Measurements from ENCODE around the gene FAM120B. TPM values are rescaled to one million over a fixed set of nuclear protein-coding genes. Genes with fewer than 3 reads are reported as not detected.

The FAM120B gene
- total and polyA plus RNA-seq, 4 experiments from 2014 or later: 22.7 to 48.6 (median 40.1) TPM

DNA sequence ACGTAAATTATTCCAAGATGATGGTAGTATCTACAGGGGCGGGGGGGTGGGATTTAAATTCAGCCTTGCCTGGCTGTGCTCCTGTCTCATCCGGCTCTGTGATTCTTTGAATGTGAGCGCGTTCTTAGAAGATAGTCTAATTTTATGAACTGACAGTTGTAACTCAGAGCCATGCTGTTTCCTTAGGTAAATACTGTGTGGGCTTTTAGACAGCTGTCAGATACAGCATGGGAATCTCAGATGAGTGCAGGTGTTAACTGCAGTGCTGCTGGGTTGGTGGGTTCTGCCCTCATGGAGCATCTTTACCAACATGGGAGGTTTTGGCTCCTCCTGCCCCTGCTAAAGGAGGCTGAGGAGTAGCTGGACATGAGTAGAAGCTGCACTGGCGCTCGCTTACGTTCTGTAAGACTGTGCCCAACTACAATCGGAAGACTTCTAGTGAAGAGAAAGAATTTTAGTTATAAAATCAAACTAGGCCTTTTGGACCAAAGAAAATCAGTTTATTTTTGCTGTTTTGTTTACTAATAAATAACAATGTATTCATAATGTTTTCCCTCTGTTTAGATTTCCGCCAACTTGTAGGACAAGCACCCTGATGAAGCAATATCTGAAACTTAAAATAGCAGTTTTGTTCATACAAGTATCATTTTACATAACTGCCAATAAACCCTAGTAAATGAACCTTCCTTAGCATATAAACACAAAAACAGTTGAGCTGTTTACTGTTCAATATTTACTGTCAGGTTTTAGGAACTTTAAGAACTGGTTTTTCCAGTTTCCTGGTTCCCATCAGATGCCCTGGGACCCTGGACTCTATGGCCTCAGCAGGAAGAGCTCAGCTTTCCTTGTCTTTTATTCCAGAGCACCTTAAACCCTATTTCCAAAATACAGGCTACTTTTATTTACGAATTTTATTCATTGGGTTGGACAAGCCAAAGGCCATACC is 66.1 kb downstream of the FAM120B start:
- Histone ChIP-seq H3K27me3 (ENCODE audit: insufficient read depth, low read length) (no peaks in the 10 kb centered on the region), H3K9me3 (ENCODE audit: control insufficient read depth in 1 of 2, low read length in 2 of 2) (no peaks in the 10 kb centered on the region), H3K27ac (ENCODE audit: low read depth, low read length) (no peak overlapping the region), H3K4me3 (ENCODE audit: low read length in 2 of 2) (no peak overlapping the region), H3K4me1 (ENCODE audit: insufficient read depth, low read length) (peaks cover under 1% of the 10 kb centered on the region), H3K36me3 (ENCODE audit: insufficient read depth, low read length) (peaks cover 7% of the 10 kb centered on the region)
- no peak overlapping the region for H3K4me3 Mint-ChIP-seq
- H3K27ac Mint-ChIP-seq: no peak overlapping the region
- ChIA-PET POLR2A (ENCODE audit: partially characterized antibody) (no interaction called here), CTCF (ENCODE audit: partially characterized antibody) (no interaction called here)
- H3K9me3 Mint-ChIP-seq: peaks cover 0 to 2% (median 0%) of the 10 kb centered on the region in 8 donors
- H3K36me3 Mint-ChIP-seq: peaks cover 25 to 58% of the 10 kb centered on the region in 2 donors
- no peak for DNase-seq
- intact Hi-C loops (cut with micrococcal nuclease): no loop called here
- H3K4me1 Mint-ChIP-seq: peaks cover 0 to 15% (median 8%) of the 10 kb centered on the region in 4 donors
- no peaks in the 10 kb centered on the region for H3K27me3 Mint-ChIP-seq

DNA sequence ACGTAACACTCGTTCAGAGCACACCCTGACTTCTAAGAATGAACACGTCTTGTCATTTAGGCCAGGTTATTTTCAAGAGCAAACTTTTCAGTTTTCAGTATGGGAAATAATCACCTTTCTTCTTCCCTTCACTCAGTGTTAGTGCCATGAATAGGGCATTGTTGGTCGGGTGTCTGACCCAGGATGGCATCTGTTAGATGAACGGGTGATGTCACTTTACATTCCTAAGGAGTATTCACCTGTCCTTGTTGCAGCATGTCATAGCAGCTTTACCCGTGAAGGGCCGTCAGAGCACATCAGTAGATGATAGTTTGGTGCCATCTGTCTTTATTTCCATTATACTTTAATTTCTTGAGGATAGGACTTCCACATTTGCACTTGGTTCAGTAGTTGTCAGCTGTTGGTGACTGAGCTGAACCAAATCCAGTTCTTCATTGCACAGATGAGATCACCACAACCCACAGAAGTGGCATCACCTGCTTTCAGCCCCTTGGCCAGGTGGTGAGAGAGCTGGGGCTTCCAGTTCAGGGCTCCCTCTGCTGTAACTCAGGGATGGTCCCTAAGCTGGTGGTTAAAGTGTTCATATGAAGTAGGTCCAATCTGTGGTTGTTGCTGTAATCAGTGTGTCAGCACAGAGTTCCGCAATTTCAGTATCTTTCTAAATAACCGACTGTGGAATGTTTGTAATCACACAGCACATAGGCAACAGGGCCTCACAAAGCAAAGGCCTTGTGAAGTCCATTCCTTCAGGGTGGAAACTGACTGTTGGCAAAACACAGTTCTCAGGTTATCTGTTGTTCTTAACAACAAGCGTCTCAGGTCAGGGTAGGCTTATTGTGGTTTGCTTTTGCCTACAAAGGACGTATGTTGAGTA is 68.2 kb downstream of the FAM120B start:
- peak overlapping the region in 1 of 7 donors; percentile 38 for H3K27ac Mint-ChIP-seq
- H3K27ac ChIP-seq (ENCODE audit: low read depth, low read length): no peak overlapping the region
- intact Hi-C loops (cut with micrococcal nuclease): no loop called here
- H3K4me3 ChIP-seq (ENCODE audit: low read length in 2 of 2): no peak overlapping the region
- no peaks in the 10 kb centered on the region for H3K27me3 ChIP-seq (ENCODE audit: insufficient read depth, low read length)
- no peak overlapping the region for H3K4me3 Mint-ChIP-seq
- no peaks in the 10 kb centered on the region for H3K36me3 ChIP-seq (ENCODE audit: insufficient read depth, low read length)
- no peak for DNase-seq
- H3K9me3 Mint-ChIP-seq: peaks cover 0 to 2% (median 0%) of the 10 kb centered on the region in 8 donors
- no peaks in the 10 kb centered on the region for H3K9me3 ChIP-seq (ENCODE audit: control insufficient read depth in 1 of 2, low read length in 2 of 2)
- H3K27me3 Mint-ChIP-seq: no peaks in the 10 kb centered on the region
- ChIA-PET POLR2A (ENCODE audit: partially characterized antibody) (no interaction called here), CTCF (ENCODE audit: partially characterized antibody) (no interaction called here)
- peaks cover 13% of the 10 kb centered on the region for H3K4me1 ChIP-seq (ENCODE audit: insufficient read depth, low read length)
- peaks cover 13 to 26% (median 17%) of the 10 kb centered on the region in 4 donors for H3K4me1 Mint-ChIP-seq
- peaks cover 25 to 42% of the 10 kb centered on the region in 2 donors for H3K36me3 Mint-ChIP-seq

DNA sequence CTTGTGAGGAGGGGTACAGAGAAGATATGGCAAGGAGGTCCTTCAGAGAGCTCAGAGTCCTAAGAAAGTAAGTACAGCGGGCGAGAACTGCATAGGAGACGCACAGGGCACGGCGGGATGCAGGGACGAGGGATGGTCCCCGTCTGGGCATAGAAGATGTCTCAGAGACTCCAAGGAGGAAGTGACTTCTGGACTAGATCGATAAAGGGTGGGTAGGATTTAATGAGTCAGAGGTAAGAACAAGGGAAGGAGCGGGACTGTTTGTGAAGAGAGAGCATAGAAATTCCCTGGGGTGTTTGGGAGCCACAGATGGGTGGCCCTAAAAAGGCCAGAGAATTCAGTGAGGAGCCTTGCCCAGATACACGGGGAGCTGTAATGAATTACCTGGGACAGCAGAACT is 69.1 kb downstream of the FAM120B start:
- CTCF ChIA-PET (ENCODE audit: partially characterized antibody): no interaction called here

DNA sequence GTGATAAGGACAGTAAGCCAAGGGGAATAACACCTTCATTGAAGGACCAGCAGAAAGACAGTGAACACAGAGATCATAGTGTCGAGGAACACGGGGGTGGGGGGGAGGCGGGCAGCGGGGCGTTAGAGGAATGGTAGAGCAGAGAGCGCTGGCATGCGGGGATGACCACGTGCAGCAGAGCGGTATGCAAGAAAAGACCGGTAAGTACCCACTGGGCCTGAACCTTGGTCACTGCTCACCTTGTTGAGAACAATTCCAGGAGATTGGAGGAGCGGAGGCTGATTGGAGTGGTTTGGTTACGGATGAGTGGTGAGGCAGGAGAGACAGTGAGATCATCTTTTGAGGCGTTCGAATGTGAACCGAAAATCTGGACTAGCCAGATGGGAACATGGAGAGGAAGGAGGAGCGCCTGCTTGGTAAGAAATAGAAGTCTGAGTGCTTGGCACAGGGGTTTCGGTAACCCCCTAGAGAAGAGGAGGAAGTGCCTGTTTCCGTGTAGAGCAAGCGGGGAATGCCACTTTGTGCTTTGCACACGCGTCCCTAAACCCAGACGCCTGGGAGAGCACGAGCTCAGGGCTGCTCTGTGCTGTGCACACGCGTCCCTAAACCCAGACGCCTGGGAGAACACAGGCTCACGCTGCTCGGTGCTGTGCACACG is 70.0 kb downstream of the FAM120B start:
- Mint-ChIP-seq H3K27ac (peak overlapping the region in 2 of 7 donors; percentile 22 to 85), H3K4me1 (peaks cover 13 to 26% (median 18%) of the 10 kb centered on the region in 4 donors), H3K4me3 (peak overlapping the region in 2 of 8 donors; percentile 7 to 31), H3K9me3 (peaks cover 0 to 2% (median 0%) of the 10 kb centered on the region in 8 donors), H3K27me3 (no peaks in the 10 kb centered on the region), H3K36me3 (peaks cover 14 to 36% of the 10 kb centered on the region in 2 donors)
- no peak overlapping the region for H3K4me3 ChIP-seq (ENCODE audit: low read length in 2 of 2)
- peaks cover 13% of the 10 kb centered on the region for H3K4me1 ChIP-seq (ENCODE audit: insufficient read depth, low read length)
- ChIA-PET CTCF (ENCODE audit: partially characterized antibody) (no interaction called here), POLR2A (ENCODE audit: partially characterized antibody) (no interaction called here)
- H3K36me3 ChIP-seq (ENCODE audit: insufficient read depth, low read length): no peaks in the 10 kb centered on the region
- no peak for DNase-seq
- H3K9me3 ChIP-seq (ENCODE audit: control insufficient read depth in 1 of 2, low read length in 2 of 2): no peaks in the 10 kb centered on the region
- no peaks in the 10 kb centered on the region for H3K27me3 ChIP-seq (ENCODE audit: insufficient read depth, low read length)
- intact Hi-C loops (cut with micrococcal nuclease): no loop called here
- H3K27ac ChIP-seq (ENCODE audit: low read depth, low read length): no peak overlapping the region

More for the DNA sequence above, 69.1 kb downstream of the FAM120B start:
- H3K27ac Mint-ChIP-seq: peak overlapping the region in 2 of 7 donors; percentile 16 to 22
- Histone ChIP-seq H3K4me3 (ENCODE audit: low read length in 2 of 2) (no peak overlapping the region), H3K9me3 (ENCODE audit: control insufficient read depth in 1 of 2, low read length in 2 of 2) (no peaks in the 10 kb centered on the region), H3K27me3 (ENCODE audit: insufficient read depth, low read length) (no peaks in the 10 kb centered on the region), H3K27ac (ENCODE audit: low read depth, low read length) (no peak overlapping the region), H3K4me1 (ENCODE audit: insufficient read depth, low read length) (peaks cover 13% of the 10 kb centered on the region), H3K36me3 (ENCODE audit: insufficient read depth, low read length) (no peaks in the 10 kb centered on the region)
- peaks cover 0 to 2% (median 0%) of the 10 kb centered on the region in 8 donors for H3K9me3 Mint-ChIP-seq
- no peak overlapping the region for H3K4me3 Mint-ChIP-seq
- intact Hi-C loops (cut with micrococcal nuclease): no loop called here
- POLR2A ChIA-PET (ENCODE audit: partially characterized antibody): no interaction called here
- no peaks in the 10 kb centered on the region for H3K27me3 Mint-ChIP-seq
- DNase-seq: no peak
- H3K4me1 Mint-ChIP-seq: peaks cover 13 to 26% (median 20%) of the 10 kb centered on the region in 4 donors
- peaks cover 22 to 42% of the 10 kb centered on the region in 2 donors for H3K36me3 Mint-ChIP-seq

DNA sequence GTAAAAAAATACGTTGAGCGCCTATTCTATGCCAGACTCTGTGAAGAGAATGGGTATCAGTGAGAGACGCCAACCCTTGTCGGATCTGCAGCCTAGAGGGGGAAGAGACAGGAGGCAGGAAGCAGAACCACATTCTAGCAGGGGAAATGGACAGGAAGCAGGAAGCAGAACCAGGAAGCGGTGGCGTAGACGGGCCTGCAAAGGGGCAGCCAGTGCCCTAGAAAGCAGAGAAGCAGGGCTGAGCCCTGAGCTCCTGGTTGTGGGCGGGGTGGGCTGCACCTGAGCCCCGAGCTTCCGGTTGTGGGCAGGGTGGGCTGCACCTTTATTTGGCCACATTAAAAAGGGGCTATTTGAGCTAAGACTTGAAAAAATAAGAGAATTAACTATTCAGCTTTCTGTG is 71.9 kb downstream of the FAM120B start:
- Mint-ChIP-seq H3K36me3 (peaks cover 20 to 31% of the 10 kb centered on the region in 2 donors), H3K27ac (peak overlapping the region; percentile 22 to 88 (median 77)), H3K4me1 (peaks cover 13 to 26% (median 19%) of the 10 kb centered on the region in 4 donors), H3K9me3 (peaks cover 0 to 2% (median 0%) of the 10 kb centered on the region in 8 donors), H3K4me3 (peak overlapping the region in 5 of 8 donors; percentile 13 to 75 (median 66)), H3K27me3 (no peaks in the 10 kb centered on the region)
- no peaks in the 10 kb centered on the region for H3K9me3 ChIP-seq (ENCODE audit: control insufficient read depth in 1 of 2, low read length in 2 of 2)
- CTCF ChIA-PET (ENCODE audit: partially characterized antibody): interaction anchor here (1.2 kb wide), 1 partner anchor 12 kb away, joined by 3 read pairs; no protein-coding TSS in a partner anchor
- H3K4me1 ChIP-seq (ENCODE audit: insufficient read depth, low read length): peaks cover 13% of the 10 kb centered on the region
- DNase-seq: peak in 2 of 5 donors; percentile 4 to 20
- intact Hi-C loops (cut with micrococcal nuclease): no loop called here
- H3K4me3 ChIP-seq (ENCODE audit: low read length in 2 of 2): no peak overlapping the region
- no peak overlapping the region for H3K27ac ChIP-seq (ENCODE audit: low read depth, low read length)
- no peaks in the 10 kb centered on the region for H3K27me3 ChIP-seq (ENCODE audit: insufficient read depth, low read length)
- H3K36me3 ChIP-seq (ENCODE audit: insufficient read depth, low read length): no peaks in the 10 kb centered on the region
- POLR2A ChIA-PET (ENCODE audit: partially characterized antibody): no interaction called here

DNA sequence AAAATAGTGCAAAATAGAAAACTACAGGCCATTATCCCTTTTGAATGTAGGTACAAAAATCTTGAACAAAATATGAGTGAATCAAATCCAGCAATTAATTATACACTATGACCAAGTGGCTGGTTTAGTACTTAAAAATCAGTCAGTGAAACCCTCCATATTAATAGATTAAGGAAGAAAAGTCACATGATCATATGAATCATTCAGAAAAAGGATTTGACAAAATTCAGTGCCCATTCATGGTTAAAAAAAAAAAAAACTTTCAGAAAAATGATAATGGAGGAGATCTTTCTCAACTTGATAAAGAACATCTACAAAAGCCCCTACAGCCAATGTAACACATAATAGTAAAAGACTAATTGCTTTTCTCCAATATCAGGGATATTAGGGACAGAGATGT is 75.0 kb downstream of the FAM120B start:
- CTCF ChIA-PET (ENCODE audit: partially characterized antibody): no interaction called here

More for the DNA sequence above, 75.0 kb downstream of the FAM120B start:
- Histone ChIP-seq H3K4me1 (ENCODE audit: insufficient read depth, low read length) (peaks cover 13% of the 10 kb centered on the region), H3K9me3 (ENCODE audit: control insufficient read depth in 1 of 2, low read length in 2 of 2) (no peaks in the 10 kb centered on the region), H3K27ac (ENCODE audit: low read depth, low read length) (no peak overlapping the region), H3K27me3 (ENCODE audit: insufficient read depth, low read length) (no peaks in the 10 kb centered on the region), H3K4me3 (ENCODE audit: low read length in 2 of 2) (no peak overlapping the region), H3K36me3 (ENCODE audit: insufficient read depth, low read length) (no peaks in the 10 kb centered on the region)
- H3K4me3 Mint-ChIP-seq: no peak overlapping the region
- no peaks in the 10 kb centered on the region for H3K27me3 Mint-ChIP-seq
- intact Hi-C loops (cut with micrococcal nuclease): no loop called here
- H3K27ac Mint-ChIP-seq: peak overlapping the region in 1 of 7 donors; percentile 29
- H3K4me1 Mint-ChIP-seq: peaks cover 9 to 20% (median 13%) of the 10 kb centered on the region in 4 donors
- H3K36me3 Mint-ChIP-seq: peaks cover 18 to 21% of the 10 kb centered on the region in 2 donors
- no peak for DNase-seq
- POLR2A ChIA-PET (ENCODE audit: partially characterized antibody): no interaction called here
- peaks cover 0 to under 1% (median 0%) of the 10 kb centered on the region in 8 donors for H3K9me3 Mint-ChIP-seq

All from CD4-positive, alpha-beta memory T cell (primary cell).